K562 (cell line): ENCODE results near the gene CSNK1A1. TPM values are rescaled to one million over a fixed set of nuclear protein-coding genes. Genes with fewer than 3 reads are reported as not detected.

ENCODE experiments used
- BRCA1 ChIP-seq, 2 experiments: fragments of 450-650 bp in 1 of 2; sonication (generic) in 1 of 2; formaldehyde crosslinking in 1 of 2; IDR thresholded peaks; 2 replicates each; pipeline versions ENCODE4 v1.5.0 to v1.6.1; 2017 to 2020; ENCODE audit warnings: mild to moderate bottlenecking in 1 of 2, missing genetic modification reagents in 1 of 2
- CBFA2T3 ChIP-seq: fragments of 450-650 bp; IDR thresholded peaks from 2 replicates; pipeline ENCODE4 v1.6.1; 2017
- DEAF1 ChIP-seq: fragments of 450-650 bp; formaldehyde crosslinking; IDR thresholded peaks from 2 replicates; pipeline ENCODE4 v1.4.0; 2020; ENCODE audit warnings: mild to moderate bottlenecking, moderate library complexity
- GABPB2 ChIP-seq: fragments of 250-450 bp; sonication (Bioruptor Pico); conservative IDR thresholded peaks from 2 replicates; pipeline ENCODE4 v1.5.1; 2021; ENCODE audit warnings: mild to moderate bottlenecking
- GTF2A2 ChIP-seq: IDR thresholded peaks from 2 replicates; pipeline ENCODE4 v1.6.1; 2016; ENCODE audit warnings: mild to moderate bottlenecking, missing genetic modification characterization, missing compliant biosample characterization
- HDAC6 ChIP-seq: IDR thresholded peaks from 2 replicates; pipeline ENCODE4 v1.6.1; 2012; ENCODE audit warnings: low read depth, mild to moderate bottlenecking, control low read depth, inconsistent platforms, low read length, moderate library complexity
- NR2C2 ChIP-seq, 2 experiments: fragments of 200-800 bp in 1 of 2; sonication (Bioruptor generic) in 1 of 2; sonication (generic) in 1 of 2; formaldehyde crosslinking in 1 of 2; IDR thresholded peaks; 2 replicates each; pipeline versions ENCODE4 v1.6.1 to v1.8.0; 2016 to 2022; ENCODE audit warnings: mild to moderate bottlenecking in 1 of 2, missing compliant biosample characterization in 1 of 2, missing genetic modification characterization in 1 of 2, missing genetic modification reagents in 1 of 2
- PHB2 ChIP-seq: fragments of 450-650 bp; IDR thresholded peaks from 2 replicates; pipeline ENCODE4 v1.6.1; 2017; ENCODE audit warnings: low read depth
- PHF21A ChIP-seq: fragments of 450-650 bp; IDR thresholded peaks from 2 replicates; pipeline ENCODE4 v1.6.1; 2017; ENCODE audit warnings: low read depth, borderline replicate concordance
- PHF8 ChIP-seq: fragments of 200-600 bp; sonication (generic); IDR thresholded peaks from 2 replicates; pipeline ENCODE4 v1.6.1; 2012; ENCODE audit warnings: mixed run types, mild to moderate bottlenecking, inconsistent platforms, low read length, moderate library complexity, borderline replicate concordance
- TAL1 ChIP-seq: fragments of 450-650 bp; IDR thresholded peaks from 2 replicates; pipeline ENCODE4 v1.6.1; 2016; ENCODE audit warnings: mild to moderate bottlenecking
- TOE1 ChIP-seq, 2 experiments: fragments of 450-650 bp in 1 of 2; sonication (generic) in 1 of 2; formaldehyde crosslinking in 1 of 2; IDR thresholded peaks; 2 replicates each; pipeline versions ENCODE4 v1.7.1 to v1.8.0; 2016 to 2022; ENCODE audit warnings: borderline replicate concordance in 2 of 2, mild to moderate bottlenecking in 2 of 2, antibody characterized with exemption in 1 of 2, inconsistent platforms in 1 of 2, low read depth in 1 of 2, missing genetic modification reagents in 1 of 2, moderate library complexity in 1 of 2
- U2AF1 ChIP-seq: fragments of 200-400 bp; formaldehyde crosslinking; optimal IDR thresholded peaks from 2 replicates; pipeline ENCODE3; 2017; ENCODE audit warnings: mild to moderate bottlenecking, low read depth, low read length, moderate library complexity
- UBTF ChIP-seq, 2 experiments: IDR thresholded peaks; 2 replicates each; pipeline ENCODE4 v1.6.1; 2012; ENCODE audit warnings: improper control_type of control experiment in 2 of 2, low read depth in 2 of 2, low read length in 2 of 2, borderline replicate concordance in 1 of 2
- ZNF124 ChIP-seq: sonication (generic); formaldehyde crosslinking; IDR thresholded peaks from 2 replicates; pipeline ENCODE4 v1.8.1; 2022; ENCODE audit warnings: missing genetic modification reagents
- polyA plus RNA-seq, 8 experiments: library from polyadenylated mRNA; depleted of rRNA in 4 of 8; stranded (reverse) in 5 of 8; unstranded in 3 of 8; fragments of >200 nt; fragmentation: Nextera tagmentation in 2 of 8; fragmentation: Illumina TruSeq in 1 of 8; extraction: Ambion mirVana in 2 of 8; extraction: Trizol in 1 of 8; gene quantifications; 2 replicates each; pipeline versions ENCODE4 v1.2.1 to v1.2.3, GENCODE V29; 2011 to 2014; ENCODE audit warnings: inconsistent platforms in 1 of 8, missing spikeins in 1 of 8
- total RNA-seq, 7 experiments: library from RNA; depleted of rRNA in 6 of 7; stranded (reverse); fragments of >200 nt in 6 of 7; fragmentation: Illumina TruSeq in 2 of 7; extraction: Trizol in 2 of 7; gene quantifications; 2 replicates each; pipeline versions ENCODE4 v1.2.1 to v1.2.3, GENCODE V29; 2011 to 2021; ENCODE audit warnings: low replicate concordance in 1 of 7
- TF ChIP-seq, protein P1 (sequence below): sonication (generic); formaldehyde crosslinking; IDR thresholded peaks from 2 replicates; pipeline ENCODE4 v1.8.1; 2023; ENCODE audit warnings: mild to moderate bottlenecking, missing genetic modification reagents
- TF ChIP-seq, protein P2 (sequence below): sonication (generic); formaldehyde crosslinking; IDR thresholded peaks from 2 replicates; pipeline ENCODE4 v1.8.0; 2023; ENCODE audit warnings: mild to moderate bottlenecking, missing genetic modification reagents

The CSNK1A1 gene
- total and polyA plus RNA-seq, 9 of the 15 experiments (the other 6 are each of a cell fraction or from before 2014, with no cell fraction given), result 49.1 to 196 (median 154) TPM

DNA sequence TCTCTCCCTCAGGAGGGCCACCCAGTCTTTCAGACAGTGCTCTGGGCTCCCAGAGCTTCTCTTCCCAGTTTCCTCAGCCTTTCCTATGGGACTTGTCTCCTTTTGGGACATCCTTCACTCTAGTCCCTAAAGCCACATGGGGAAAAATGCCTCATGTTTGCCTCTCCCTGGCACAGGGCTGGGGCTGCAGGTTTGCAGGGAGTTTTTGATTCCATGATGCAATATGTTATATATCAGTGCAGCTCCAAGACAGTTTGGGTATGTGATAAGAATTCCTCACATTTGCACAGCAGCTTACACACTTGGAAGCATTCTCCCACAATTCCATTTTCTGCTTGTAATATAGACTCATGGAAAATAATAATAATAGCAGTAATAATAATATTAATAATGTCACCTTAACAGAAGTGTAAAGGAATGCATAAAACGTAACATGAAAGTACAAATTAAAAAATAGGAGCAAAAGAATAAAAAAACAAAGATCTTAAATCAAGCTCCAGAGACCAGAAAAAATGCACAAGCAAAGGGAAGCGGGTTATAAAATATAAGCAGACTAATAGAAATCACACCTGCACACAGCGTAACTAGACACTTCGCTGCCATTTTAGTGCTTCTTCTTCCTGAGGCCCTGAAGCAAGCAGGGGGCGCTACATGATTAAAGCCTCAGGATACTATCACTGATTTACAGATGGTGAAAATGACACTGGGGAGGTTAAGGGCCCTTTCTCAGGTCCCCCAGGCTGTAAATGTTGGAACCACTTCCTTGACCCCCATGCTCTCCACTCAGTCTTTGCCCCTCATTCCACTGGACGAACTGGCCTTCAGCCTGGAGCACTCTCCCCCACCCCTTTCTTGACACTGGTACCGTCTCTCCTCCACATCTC is 102.2 kb downstream of the CSNK1A1 start (continued):
- no peak for TF ChIP-seq ZNF124 (CRISPR knock-in tag)
- TF ChIP-seq TOE1 (IDR thresholded peaks at IDR 0.05; ENCODE audit: borderline replicate concordance), result no peak
- no peak for TF ChIP-seq TOE1 (CRISPR knock-in tag; IDR thresholded peaks at IDR 0.05; ENCODE audit: borderline replicate concordance, low read depth)
- no peak for TF ChIP-seq BRCA1 (IDR thresholded peaks at IDR 0.05)
- no peak for TF ChIP-seq BRCA1 (CRISPR knock-in tag; IDR thresholded peaks at IDR 0.05)
- TF ChIP-seq, protein P1, sequence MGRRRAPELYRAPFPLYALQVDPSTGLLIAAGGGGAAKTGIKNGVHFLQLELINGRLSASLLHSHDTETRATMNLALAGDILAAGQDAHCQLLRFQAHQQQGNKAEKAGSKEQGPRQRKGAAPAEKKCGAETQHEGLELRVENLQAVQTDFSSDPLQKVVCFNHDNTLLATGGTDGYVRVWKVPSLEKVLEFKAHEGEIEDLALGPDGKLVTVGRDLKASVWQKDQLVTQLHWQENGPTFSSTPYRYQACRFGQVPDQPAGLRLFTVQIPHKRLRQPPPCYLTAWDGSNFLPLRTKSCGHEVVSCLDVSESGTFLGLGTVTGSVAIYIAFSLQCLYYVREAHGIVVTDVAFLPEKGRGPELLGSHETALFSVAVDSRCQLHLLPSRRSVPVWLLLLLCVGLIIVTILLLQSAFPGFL (CRISPR knock-in tag), result no peak
- TF ChIP-seq, protein P2, sequence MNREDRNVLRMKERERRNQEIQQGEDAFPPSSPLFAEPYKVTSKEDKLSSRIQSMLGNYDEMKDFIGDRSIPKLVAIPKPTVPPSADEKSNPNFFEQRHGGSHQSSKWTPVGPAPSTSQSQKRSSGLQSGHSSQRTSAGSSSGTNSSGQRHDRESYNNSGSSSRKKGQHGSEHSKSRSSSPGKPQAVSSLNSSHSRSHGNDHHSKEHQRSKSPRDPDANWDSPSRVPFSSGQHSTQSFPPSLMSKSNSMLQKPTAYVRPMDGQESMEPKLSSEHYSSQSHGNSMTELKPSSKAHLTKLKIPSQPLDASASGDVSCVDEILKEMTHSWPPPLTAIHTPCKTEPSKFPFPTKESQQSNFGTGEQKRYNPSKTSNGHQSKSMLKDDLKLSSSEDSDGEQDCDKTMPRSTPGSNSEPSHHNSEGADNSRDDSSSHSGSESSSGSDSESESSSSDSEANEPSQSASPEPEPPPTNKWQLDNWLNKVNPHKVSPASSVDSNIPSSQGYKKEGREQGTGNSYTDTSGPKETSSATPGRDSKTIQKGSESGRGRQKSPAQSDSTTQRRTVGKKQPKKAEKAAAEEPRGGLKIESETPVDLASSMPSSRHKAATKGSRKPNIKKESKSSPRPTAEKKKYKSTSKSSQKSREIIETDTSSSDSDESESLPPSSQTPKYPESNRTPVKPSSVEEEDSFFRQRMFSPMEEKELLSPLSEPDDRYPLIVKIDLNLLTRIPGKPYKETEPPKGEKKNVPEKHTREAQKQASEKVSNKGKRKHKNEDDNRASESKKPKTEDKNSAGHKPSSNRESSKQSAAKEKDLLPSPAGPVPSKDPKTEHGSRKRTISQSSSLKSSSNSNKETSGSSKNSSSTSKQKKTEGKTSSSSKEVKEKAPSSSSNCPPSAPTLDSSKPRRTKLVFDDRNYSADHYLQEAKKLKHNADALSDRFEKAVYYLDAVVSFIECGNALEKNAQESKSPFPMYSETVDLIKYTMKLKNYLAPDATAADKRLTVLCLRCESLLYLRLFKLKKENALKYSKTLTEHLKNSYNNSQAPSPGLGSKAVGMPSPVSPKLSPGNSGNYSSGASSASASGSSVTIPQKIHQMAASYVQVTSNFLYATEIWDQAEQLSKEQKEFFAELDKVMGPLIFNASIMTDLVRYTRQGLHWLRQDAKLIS (CRISPR knock-in tag), result no peak
- TF ChIP-seq TAL1, result peak; percentile 18; the same call in 1 of the 2 replicates
- no peak for TF ChIP-seq HDAC6
- TF ChIP-seq PHF21A, result 0 out of 2 replicates have a peak, but pooled peaks have one; percentile 58
- peak; percentile 71 for TF ChIP-seq DEAF1 (CRISPR knock-in tag)
- TF ChIP-seq CBFA2T3, result peak; percentile 67
- no peak for TF ChIP-seq GTF2A2 (tag)
- no peak for TF ChIP-seq PHF8
- TF ChIP-seq U2AF1, result no peak
- TF ChIP-seq PHB2, result no peak
- TF ChIP-seq UBTF (IDR thresholded peaks at IDR 0.05; ENCODE audit: borderline replicate concordance in 1 of 2, low read depth in 2 of 2, low read length in 2 of 2), result no peak
- TF ChIP-seq GABPB2 (CRISPR knock-in tag), result no peak
- TF ChIP-seq NR2C2 (CRISPR knock-in tag; IDR thresholded peaks at IDR 0.05), result no peak
- peak; percentile 45; the same call in 1 of the 2 replicates for TF ChIP-seq NR2C2 (tag; IDR thresholded peaks at IDR 0.05)
